Colonic mucosa (tissue), 4 donors: ENCODE data around the gene CELF1. TPM values are rescaled to one million over a fixed set of nuclear protein-coding genes. Genes with fewer than 3 reads are reported as not detected.

Experiments
- DNase-seq: peaks from one replicate; pipeline ENCODE4 v3.0.0-alpha.2; 2020
- H3K27ac ChIP-seq: fragments of 200-600 bp; one replicate; pipeline ENCODE4 v1.8.0; 2021
- H3K27me3 ChIP-seq: fragments of 200-600 bp; one replicate; pipeline ENCODE4 v1.8.0; 2021
- H3K36me3 ChIP-seq: fragments of 200-600 bp; one replicate; pipeline ENCODE4 v1.8.0; 2021
- H3K4me1 ChIP-seq: fragments of 200-600 bp; one replicate; pipeline ENCODE4 v1.8.0; 2021; ENCODE audit warnings: mild to moderate bottlenecking
- H3K4me3 ChIP-seq: fragments of 200-600 bp; one replicate; pipeline ENCODE4 v1.8.0; 2021
- H3K9ac ChIP-seq, 2 donors: one replicate each; pipeline ENCODE4 v1.7.0; 2013; ENCODE audit warnings: control low read depth in 2 of 2, low read depth in 2 of 2, low read length in 2 of 2
- H3K9me3 ChIP-seq: fragments of 200-600 bp; one replicate; pipeline ENCODE4 v1.8.0; 2021
- CTCF ChIP-seq: fragments of 200-600 bp; IDR thresholded peaks from one replicate; pipeline ENCODE4 v1.8.0; 2022; ENCODE audit warnings: antibody characterized with exemption, mild to moderate bottlenecking
- intact Hi-C: fragments of 100-400 bp; cut with DNase I; formaldehyde crosslinking; loops from one replicate; pipeline ENCODE4 v1.14.1; 2022
- total RNA-seq, 2 donors: library from RNA; stranded (reverse); fragmentation: NEBNext Ultra II Directional in 1 of 2; extraction: Animal tissue kit (Norgen Biotek cat#: 25700) in 1 of 2; gene quantifications; one replicate each; pipeline ENCODE4 v1.2.1, GENCODE V29; 2021
- donor health status: healthy.
- donor health status: DM: no; HTN: no; CAD: no.
- donor health status: DM: no; HTN: no; CAD: no.

CELF1 gene
- total RNA-seq, 2 donors from 2014 or later: 76.1 to 96.8 TPM

GRCh38 chr11:47589584-47589976 lies 36.6 kb upstream of the CELF1 start:
- H3K27me3 ChIP-seq: peaks cover 26% of the 10 kb centered on the region
- no peak overlapping the region for H3K27ac ChIP-seq
- intact Hi-C loops: no loop called here

GRCh38 chr11:47589118-47589517 lies 36.2 kb upstream of the CELF1 start:
- H3K4me3 ChIP-seq: no peak overlapping the region
- peaks cover 21% of the 10 kb centered on the region for H3K27me3 ChIP-seq
- peaks cover 4% of the 10 kb centered on the region for H3K36me3 ChIP-seq
- H3K4me1 ChIP-seq: no peaks in the 10 kb centered on the region
- DNase-seq: no peak
- no peak for TF ChIP-seq CTCF
- intact Hi-C loops: no loop called here
- no peak overlapping the region for H3K27ac ChIP-seq
- H3K9me3 ChIP-seq: no peaks in the 10 kb centered on the region
- H3K9ac ChIP-seq: no peak overlapping the region

More at GRCh38 chr11:47589584-47589976, 36.6 kb upstream of the CELF1 start:
- Histone ChIP-seq H3K9me3 (no peaks in the 10 kb centered on the region), H3K4me3 (peak overlapping the region; percentile 23), H3K4me1 (no peaks in the 10 kb centered on the region), H3K36me3 (no peaks in the 10 kb centered on the region), H3K9ac (no peak overlapping the region)
- no peak for DNase-seq
- no peak for TF ChIP-seq CTCF

- Histone ChIP-seq H3K36me3 (peaks cover 8% of the 10 kb centered on the region), H3K4me1 (no peaks in the 10 kb centered on the region), H3K9me3 (no peaks in the 10 kb centered on the region), H3K27me3 (peaks cover 8% of the 10 kb centered on the region), H3K4me3 (no peak overlapping the region), H3K9ac (no peak overlapping the region), H3K27ac (no peak overlapping the region)
- intact Hi-C loops: no loop called here
- peak; percentile 36 for DNase-seq
- no peak for TF ChIP-seq CTCF
These were observed 34.9 kb upstream of the CELF1 start for GRCh38 chr11:47587723-47588326.

- Histone ChIP-seq H3K9me3 (no peaks in the 10 kb centered on the region), H3K4me3 (no peak overlapping the region), H3K9ac (no peak overlapping the region), H3K36me3 (peaks cover 11% of the 10 kb centered on the region), H3K27ac (no peak overlapping the region), H3K27me3 (peaks cover 2% of the 10 kb centered on the region), H3K4me1 (no peaks in the 10 kb centered on the region)
- intact Hi-C loops: no loop called here
- no peak for DNase-seq
- no peak for TF ChIP-seq CTCF
These were observed 34.2 kb upstream of the CELF1 start for GRCh38 chr11:47587039-47587716.

GRCh38 chr11:47586098-47586855 lies 33.3 kb upstream of the CELF1 start, which contains the start of gene FAM180B:
Gene FAM180B (plus strand): TSS chr11:47586678. CDS start chr11:47586769, 91 bp downstream.
- intact Hi-C loops: no loop called here
- no peak for TF ChIP-seq CTCF
- no peak for DNase-seq
- H3K36me3 ChIP-seq: peaks cover 19% of the 10 kb centered on the region
- no peaks in the 10 kb centered on the region for H3K27me3 ChIP-seq
- H3K4me3 ChIP-seq: no peak within 1 kb of the TSS
- H3K9ac ChIP-seq: no peak within 1 kb of the TSS
- no peak within 1 kb of the TSS for H3K27ac ChIP-seq
- H3K9me3 ChIP-seq: no peaks in the 10 kb centered on the region
- no peaks in the 10 kb centered on the region for H3K4me1 ChIP-seq
